Epithelial cell of prostate (primary cell): ENCODE data around the gene PFDN2.

Experiments
- DNase-seq: peaks from one replicate; pipeline ENCODE4 v3.0.0-alpha.2; 2011; ENCODE audit warnings: low read depth, low spot score
- H3K27ac ChIP-seq: fragments of 450-650 bp; 2 replicates; pipeline ENCODE4 v1.5.1; 2017; ENCODE audit warnings: mild to moderate bottlenecking

Gene PFDN2

GRCh38 chr1:161117759-161118581 is at the start of gene PFDN2, which contains the start of gene NIT1:
Gene PFDN2 (minus strand): TSS chr1:161118037. CDS start chr1:161118026, 11 bp downstream.
Gene NIT1 (plus strand): TSS chr1:161118105. CDS start chr1:161118177, 72 bp downstream.
- H3K27ac ChIP-seq: peak within 1 kb of the TSS; percentile 97
- DNase-seq: no peak

GRCh38 chr1:161166669-161167548 is 49.1 kb upstream of the PFDN2 start:
- no peak for DNase-seq
- peak overlapping the region; percentile 56 for H3K27ac ChIP-seq

GRCh38 chr1:161165742-161166668 is 48.2 kb upstream of the PFDN2 start, which contains the start of gene PPOX:
Gene PPOX (plus strand): TSS chr1:161166426. CDS start chr1:161166848, 422 bp downstream.
- peak within 1 kb of the TSS; percentile 56 for H3K27ac ChIP-seq
- peak; percentile 94 for DNase-seq

GRCh38 chr1:161164901-161165610 is 47.2 kb upstream of the PFDN2 start:
- DNase-seq: no peak
- H3K27ac ChIP-seq: peak overlapping the region; percentile 56

- no peak overlapping the region for H3K27ac ChIP-seq
- no peak for DNase-seq
Observed at GRCh38 chr1:161163793-161164192, 46.0 kb upstream of the PFDN2 start.

GRCh38 chr1:161162806-161163205 is 45.0 kb upstream of the PFDN2 start:
- H3K27ac ChIP-seq: no peak overlapping the region
- DNase-seq: no peak

- H3K27ac ChIP-seq: no peak overlapping the region
Observed at GRCh38 chr1:161162052-161162451, 44.2 kb upstream of the PFDN2 start.

GRCh38 chr1:161161652-161162051 is 43.8 kb upstream of the PFDN2 start:
- no peak overlapping the region for H3K27ac ChIP-seq
- no peak for DNase-seq

More at GRCh38 chr1:161162052-161162451, 44.2 kb upstream of the PFDN2 start:
- DNase-seq: no peak

- no peak overlapping the region for H3K27ac ChIP-seq
- no peak for DNase-seq
Observed at GRCh38 chr1:161160671-161161145, 42.9 kb upstream of the PFDN2 start.

GRCh38 chr1:161159913-161160243 is 42.0 kb upstream of the PFDN2 start:
- no peak overlapping the region for H3K27ac ChIP-seq
- no peak for DNase-seq

- DNase-seq: no peak
- peak within 1 kb of the TSS; percentile 48 for H3K27ac ChIP-seq
Observed at GRCh38 chr1:161159087-161159912, 41.5 kb upstream of the PFDN2 start, which contains the start of gene USP21. Gene USP21 (plus strand): TSS chr1:161159500. CDS start chr1:161160641, 1,141 bp downstream.

- H3K27ac ChIP-seq: peak overlapping the region; percentile 48
- DNase-seq: no peak
Observed at GRCh38 chr1:161158316-161159010, 40.6 kb upstream of the PFDN2 start.

GRCh38 chr1:161157867-161158266 is 40.0 kb upstream of the PFDN2 start:
- DNase-seq: no peak
- H3K27ac ChIP-seq: peak overlapping the region; percentile 48

- DNase-seq: peak; percentile 69
- peak within 1 kb of the TSS; percentile 96 for H3K27ac ChIP-seq
Observed at GRCh38 chr1:161153682-161154337, 36.0 kb upstream of the PFDN2 start, which contains the start of gene UFC1. Gene UFC1 (plus strand): TSS chr1:161153978. CDS start chr1:161153998, 20 bp downstream.

- H3K27ac ChIP-seq: peak overlapping the region; percentile 96
- no peak for DNase-seq
Observed at GRCh38 chr1:161153176-161153575, 35.3 kb upstream of the PFDN2 start.

- no peak for DNase-seq
- no peak overlapping the region for H3K27ac ChIP-seq
Observed at GRCh38 chr1:161145832-161146231, 28.0 kb upstream of the PFDN2 start.
